ENCODE results near the gene UBE2J2.
A peak's percentile ranks its signal among the peaks of the same experiment; 100 is the strongest.

Gene UBE2J2

DNA sequence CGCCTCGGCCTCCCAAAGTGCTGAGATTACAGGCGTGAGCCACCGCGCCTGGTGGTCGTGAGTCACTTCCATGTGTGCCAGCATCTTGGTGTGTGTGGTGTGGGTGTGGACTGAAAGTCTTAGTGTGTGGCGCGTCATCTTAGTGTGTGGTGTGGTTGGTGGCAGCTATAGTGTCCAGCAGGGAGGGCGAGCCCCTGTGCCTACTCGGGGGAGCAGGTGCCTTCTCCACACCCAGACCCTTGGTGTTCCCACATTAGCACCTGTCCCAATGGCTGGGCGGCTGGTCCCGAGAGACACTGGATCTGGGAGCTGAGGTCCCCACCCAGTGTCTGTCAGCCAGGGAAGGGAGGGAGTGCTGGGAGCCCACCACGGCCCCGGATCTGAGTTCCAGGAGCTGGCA is 9.3 kb upstream of the UBE2J2 start:
- no peak for TF ChIP-seq ZNF565 (CRISPR knock-in tag; conservative IDR thresholded peaks at IDR 0.05; ENCODE audit: low read depth)
- ATAC-seq, result no peak

DNA sequence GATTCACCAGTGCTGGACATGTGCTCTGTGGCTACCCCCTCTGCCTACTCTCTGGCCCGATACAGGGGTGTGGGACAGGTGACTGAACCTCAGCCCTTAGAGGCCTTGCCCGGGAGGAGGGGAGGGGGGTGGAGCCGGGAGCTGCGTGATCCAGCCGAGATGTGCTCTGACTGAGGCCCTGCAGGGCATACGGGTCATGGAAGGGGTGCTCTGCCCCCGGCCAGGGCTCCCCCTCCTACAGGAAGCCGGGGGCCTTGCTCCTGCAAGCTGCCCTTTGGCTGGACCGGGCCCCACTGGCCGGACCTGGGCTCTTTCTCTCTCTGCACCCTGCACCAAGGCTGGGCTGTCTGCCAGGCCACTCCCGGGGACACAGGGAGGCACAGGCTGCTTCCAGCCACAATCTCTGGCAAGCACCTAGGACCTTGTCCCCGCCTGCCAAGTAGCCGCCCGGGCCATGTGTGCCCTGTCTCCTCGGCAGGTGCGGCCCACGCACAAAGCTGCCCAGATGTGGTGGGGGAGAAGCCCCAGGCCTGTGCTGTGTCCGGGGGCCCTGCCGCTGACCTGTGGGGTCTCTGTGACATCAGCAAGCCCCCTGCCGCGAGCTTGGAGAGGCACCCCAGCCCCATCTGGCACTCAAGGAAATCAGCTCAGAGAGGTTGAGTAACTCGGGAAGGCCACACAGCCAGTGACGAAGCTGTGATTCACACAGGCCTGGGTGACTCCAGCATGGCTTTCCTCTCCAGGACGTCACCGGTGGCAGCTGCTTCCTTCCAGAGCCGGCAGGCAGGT is 8.1 kb upstream of the UBE2J2 start:
- ATAC-seq, result peak; percentile 16
- TF ChIP-seq ZNF8 (CRISPR knock-in tag; IDR thresholded peaks at IDR 0.05), result no peak
- TF ChIP-seq, protein P1, sequence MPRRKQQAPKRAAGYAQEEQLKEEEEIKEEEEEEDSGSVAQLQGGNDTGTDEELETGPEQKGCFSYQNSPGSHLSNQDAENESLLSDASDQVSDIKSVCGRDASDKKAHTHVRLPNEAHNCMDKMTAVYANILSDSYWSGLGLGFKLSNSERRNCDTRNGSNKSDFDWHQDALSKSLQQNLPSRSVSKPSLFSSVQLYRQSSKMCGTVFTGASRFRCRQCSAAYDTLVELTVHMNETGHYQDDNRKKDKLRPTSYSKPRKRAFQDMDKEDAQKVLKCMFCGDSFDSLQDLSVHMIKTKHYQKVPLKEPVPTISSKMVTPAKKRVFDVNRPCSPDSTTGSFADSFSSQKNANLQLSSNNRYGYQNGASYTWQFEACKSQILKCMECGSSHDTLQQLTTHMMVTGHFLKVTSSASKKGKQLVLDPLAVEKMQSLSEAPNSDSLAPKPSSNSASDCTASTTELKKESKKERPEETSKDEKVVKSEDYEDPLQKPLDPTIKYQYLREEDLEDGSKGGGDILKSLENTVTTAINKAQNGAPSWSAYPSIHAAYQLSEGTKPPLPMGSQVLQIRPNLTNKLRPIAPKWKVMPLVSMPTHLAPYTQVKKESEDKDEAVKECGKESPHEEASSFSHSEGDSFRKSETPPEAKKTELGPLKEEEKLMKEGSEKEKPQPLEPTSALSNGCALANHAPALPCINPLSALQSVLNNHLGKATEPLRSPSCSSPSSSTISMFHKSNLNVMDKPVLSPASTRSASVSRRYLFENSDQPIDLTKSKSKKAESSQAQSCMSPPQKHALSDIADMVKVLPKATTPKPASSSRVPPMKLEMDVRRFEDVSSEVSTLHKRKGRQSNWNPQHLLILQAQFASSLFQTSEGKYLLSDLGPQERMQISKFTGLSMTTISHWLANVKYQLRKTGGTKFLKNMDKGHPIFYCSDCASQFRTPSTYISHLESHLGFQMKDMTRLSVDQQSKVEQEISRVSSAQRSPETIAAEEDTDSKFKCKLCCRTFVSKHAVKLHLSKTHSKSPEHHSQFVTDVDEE (CRISPR knock-in tag; IDR thresholded peaks at IDR 0.05), result no peak
- no peak for TF ChIP-seq RARB (CRISPR knock-in tag; IDR thresholded peaks at IDR 0.05)
- TF ChIP-seq ZC3H10 (CRISPR knock-in tag; IDR thresholded peaks at IDR 0.05), result no peak
- no peak for TF ChIP-seq ZFP3 (CRISPR knock-in tag; IDR thresholded peaks at IDR 0.05)
- no peak for TF ChIP-seq GLIS3 (CRISPR knock-in tag; IDR thresholded peaks at IDR 0.05)
- no peak for TF ChIP-seq OSR1 (CRISPR knock-in tag; IDR thresholded peaks at IDR 0.05)
- TF ChIP-seq ZNF70 (CRISPR knock-in tag; IDR thresholded peaks at IDR 0.05), result no peak
- no peak for TF ChIP-seq CSDC2 (CRISPR knock-in tag; IDR thresholded peaks at IDR 0.05)
- TF ChIP-seq ZNF565 (CRISPR knock-in tag; conservative IDR thresholded peaks at IDR 0.05; ENCODE audit: low read depth), result no peak
- TF ChIP-seq, protein P2, sequence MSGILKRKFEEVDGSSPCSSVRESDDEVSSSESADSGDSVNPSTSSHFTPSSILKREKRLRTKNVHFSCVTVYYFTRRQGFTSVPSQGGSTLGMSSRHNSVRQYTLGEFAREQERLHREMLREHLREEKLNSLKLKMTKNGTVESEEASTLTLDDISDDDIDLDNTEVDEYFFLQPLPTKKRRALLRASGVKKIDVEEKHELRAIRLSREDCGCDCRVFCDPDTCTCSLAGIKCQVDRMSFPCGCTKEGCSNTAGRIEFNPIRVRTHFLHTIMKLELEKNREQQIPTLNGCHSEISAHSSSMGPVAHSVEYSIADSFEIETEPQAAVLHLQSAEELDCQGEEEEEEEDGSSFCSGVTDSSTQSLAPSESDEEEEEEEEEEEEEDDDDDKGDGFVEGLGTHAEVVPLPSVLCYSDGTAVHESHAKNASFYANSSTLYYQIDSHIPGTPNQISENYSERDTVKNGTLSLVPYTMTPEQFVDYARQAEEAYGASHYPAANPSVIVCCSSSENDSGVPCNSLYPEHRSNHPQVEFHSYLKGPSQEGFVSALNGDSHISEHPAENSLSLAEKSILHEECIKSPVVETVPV (CRISPR knock-in tag; IDR thresholded peaks at IDR 0.05), result no peak

DNA sequence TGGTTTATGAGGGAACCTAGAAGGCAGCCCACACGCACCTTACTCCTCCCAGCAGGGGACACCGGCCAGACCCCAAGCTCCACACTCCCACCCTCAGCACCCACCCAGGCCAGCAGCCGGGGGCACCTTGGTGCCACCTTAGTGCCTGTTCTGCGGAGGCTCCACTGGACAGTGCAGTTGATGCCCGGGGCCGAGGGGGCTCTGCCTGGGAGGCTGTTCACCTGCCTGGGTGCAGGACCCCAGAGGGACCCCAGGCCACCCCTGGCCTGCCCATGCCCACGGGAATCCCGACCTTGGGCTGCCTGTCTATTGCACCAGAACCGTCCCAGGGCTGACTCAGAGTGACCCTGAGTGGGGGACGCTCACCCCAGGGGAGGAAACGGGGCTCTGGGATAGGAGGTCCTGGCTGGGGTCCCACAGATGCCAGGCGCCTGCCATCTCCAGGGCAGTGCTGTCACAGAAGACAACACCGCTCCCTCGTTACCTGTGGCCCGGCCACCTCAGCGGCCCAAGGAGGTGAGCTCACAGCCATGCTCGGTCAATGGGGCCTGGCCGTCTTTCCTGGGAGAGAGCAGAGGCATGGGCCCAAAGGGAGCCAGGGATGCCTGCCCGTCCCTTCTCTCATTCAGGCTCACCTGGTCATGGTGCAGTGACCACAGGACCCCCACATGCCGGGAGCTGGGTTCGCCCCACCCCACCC is 7.3 kb upstream of the UBE2J2 start:
- no peak; the same call in 2 of the 3 replicates for ATAC-seq
- no peak for TF ChIP-seq ZNF8 (CRISPR knock-in tag; IDR thresholded peaks at IDR 0.05)
- TF ChIP-seq, protein P3, sequence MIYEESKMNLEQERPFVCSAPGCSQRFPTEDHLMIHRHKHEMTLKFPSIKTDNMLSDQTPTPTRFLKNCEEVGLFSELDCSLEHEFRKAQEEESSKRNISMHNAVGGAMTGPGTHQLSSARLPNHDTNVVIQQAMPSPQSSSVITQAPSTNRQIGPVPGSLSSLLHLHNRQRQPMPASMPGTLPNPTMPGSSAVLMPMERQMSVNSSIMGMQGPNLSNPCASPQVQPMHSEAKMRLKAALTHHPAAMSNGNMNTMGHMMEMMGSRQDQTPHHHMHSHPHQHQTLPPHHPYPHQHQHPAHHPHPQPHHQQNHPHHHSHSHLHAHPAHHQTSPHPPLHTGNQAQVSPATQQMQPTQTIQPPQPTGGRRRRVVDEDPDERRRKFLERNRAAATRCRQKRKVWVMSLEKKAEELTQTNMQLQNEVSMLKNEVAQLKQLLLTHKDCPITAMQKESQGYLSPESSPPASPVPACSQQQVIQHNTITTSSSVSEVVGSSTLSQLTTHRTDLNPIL (CRISPR knock-in tag; IDR thresholded peaks at IDR 0.05; ENCODE audit: low read depth), result no peak
- TF ChIP-seq ZFP3 (CRISPR knock-in tag; IDR thresholded peaks at IDR 0.05), result no peak
- no peak for TF ChIP-seq CSDC2 (CRISPR knock-in tag; IDR thresholded peaks at IDR 0.05)
- no peak for TF ChIP-seq SNAI2 (CRISPR knock-in tag; IDR thresholded peaks at IDR 0.05)
- TF ChIP-seq TCF4 (CRISPR knock-in tag; IDR thresholded peaks at IDR 0.05; ENCODE audit: borderline replicate concordance), result no peak
- TF ChIP-seq, protein P2 (CRISPR knock-in tag; IDR thresholded peaks at IDR 0.05), result no peak
- TF ChIP-seq ESRRG (CRISPR knock-in tag; IDR thresholded peaks at IDR 0.05), result no peak

DNA sequence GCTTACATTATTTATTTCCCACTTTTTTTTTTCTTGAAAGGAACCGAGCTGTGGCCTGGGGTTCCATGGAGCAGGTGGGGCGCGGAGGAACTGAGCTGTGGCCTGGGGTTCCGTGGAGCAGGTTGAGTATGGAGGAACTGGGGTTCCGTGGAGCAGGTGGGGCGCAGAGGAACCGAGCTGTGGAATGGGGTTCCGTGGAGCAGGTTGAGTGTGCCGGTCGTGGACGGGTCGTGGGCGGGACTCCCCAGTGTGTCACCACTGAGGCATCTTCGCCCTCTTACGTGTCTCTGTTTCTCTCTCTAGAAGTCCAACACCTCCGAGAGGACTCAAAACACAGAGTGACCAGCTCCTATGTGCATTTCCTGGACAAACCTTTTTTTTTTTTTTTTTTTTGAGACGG is 5.4 kb upstream of the UBE2J2 start:
- ATAC-seq, result no peak
- TF ChIP-seq RARB (CRISPR knock-in tag; IDR thresholded peaks at IDR 0.05) (no peak), BACH2 (CRISPR knock-in tag; IDR thresholded peaks at IDR 0.05; ENCODE audit: borderline replicate concordance) (no peak), ZNF8 (CRISPR knock-in tag; IDR thresholded peaks at IDR 0.05) (no peak), ZFP3 (CRISPR knock-in tag; IDR thresholded peaks at IDR 0.05) (no peak), CSDC2 (CRISPR knock-in tag; IDR thresholded peaks at IDR 0.05) (no peak), TCF4 (CRISPR knock-in tag; IDR thresholded peaks at IDR 0.05; ENCODE audit: borderline replicate concordance) (no peak), SNAI2 (CRISPR knock-in tag; IDR thresholded peaks at IDR 0.05) (no peak), GLIS3 (CRISPR knock-in tag; IDR thresholded peaks at IDR 0.05) (no peak)
- TF ChIP-seq, protein P1 (CRISPR knock-in tag; IDR thresholded peaks at IDR 0.05), result no peak
- TF ChIP-seq, protein P4, sequence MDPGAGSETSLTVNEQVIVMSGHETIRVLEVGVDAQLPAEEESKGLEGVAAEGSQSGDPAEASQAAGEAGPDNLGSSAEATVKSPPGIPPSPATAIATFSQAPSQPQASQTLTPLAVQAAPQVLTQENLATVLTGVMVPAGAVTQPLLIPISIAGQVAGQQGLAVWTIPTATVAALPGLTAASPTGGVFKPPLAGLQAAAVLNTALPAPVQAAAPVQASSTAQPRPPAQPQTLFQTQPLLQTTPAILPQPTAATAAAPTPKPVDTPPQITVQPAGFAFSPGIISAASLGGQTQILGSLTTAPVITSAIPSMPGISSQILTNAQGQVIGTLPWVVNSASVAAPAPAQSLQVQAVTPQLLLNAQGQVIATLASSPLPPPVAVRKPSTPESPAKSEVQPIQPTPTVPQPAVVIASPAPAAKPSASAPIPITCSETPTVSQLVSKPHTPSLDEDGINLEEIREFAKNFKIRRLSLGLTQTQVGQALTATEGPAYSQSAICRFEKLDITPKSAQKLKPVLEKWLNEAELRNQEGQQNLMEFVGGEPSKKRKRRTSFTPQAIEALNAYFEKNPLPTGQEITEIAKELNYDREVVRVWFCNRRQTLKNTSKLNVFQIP (CRISPR knock-in tag; IDR thresholded peaks at IDR 0.05; ENCODE audit: borderline replicate concordance, low read depth), result no peak

Measured in SK-N-SH treated with all-trans-retinoic acid at 6 μM for 48 hours (cell line).